ENCODE measurements around the gene TGM4. TPM values are rescaled to one million over a fixed set of nuclear protein-coding genes. Genes with fewer than 3 reads are reported as not detected.
"Not testable (repeated sequence)": the region's sequence is repeated elsewhere in the genome, so short reads cannot be mapped to it uniquely, and the experiment has no call there.

TGM4 gene
- total RNA-seq, 1 donor from 2014 or later: not detected

DNA sequence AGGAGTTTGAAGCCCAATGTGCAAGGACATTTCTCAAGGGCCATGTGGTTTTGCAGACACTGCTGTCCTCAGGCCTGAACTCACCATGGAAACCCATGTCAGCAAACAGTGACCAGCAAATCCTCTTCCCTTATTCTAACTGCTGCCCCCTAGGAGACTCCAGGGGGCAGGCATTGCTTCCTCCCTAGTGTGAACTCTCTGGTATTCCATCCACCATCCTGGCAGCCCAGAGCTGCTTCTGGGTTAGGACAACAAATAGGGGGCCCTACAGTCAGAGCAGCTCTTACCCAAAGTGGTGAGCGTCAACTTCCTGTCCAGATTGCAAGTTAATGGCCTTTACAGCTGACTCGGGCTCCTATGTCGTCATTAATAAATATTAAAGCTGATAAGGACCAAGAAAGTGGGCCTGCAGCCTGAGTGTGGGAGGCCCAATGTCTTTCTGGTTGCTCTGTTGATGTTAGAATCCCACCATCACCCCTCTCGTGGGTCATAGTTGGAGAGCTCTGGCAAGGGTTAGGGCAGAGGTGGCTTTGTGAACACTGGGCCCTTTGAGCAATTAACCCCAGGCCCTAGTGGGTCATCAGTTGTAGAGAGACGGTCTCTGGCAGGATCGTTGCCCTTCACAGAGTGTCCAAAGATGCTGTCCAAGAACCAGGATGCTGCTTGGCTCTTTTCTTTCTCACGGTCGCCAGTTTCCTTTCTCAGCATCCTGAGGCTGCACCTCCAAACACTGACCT, 41.5 kb downstream of the TGM4 start:
- DNase-seq (ENCODE audit: low spot score): no peak

DNA sequence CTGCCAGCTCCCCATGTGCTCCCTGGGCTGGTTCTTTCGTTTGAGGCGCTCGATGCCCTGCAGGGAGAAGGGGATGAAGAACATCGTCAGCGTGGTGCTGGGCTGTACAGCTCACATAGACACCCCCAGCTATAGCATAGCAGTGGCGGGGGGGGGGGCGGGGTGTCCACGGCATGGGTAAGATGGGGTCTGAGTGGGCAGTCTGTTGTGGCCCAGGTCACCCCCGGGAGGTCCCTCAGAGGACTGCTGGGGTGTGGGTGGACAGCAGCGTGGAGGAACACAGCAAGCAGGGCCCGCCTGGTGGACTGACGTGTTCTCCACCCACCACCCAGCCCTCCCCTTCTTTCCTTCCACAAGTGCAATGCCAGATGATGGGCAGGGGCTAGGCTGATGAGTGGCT, 43.7 kb downstream of the TGM4 start:
- no peak for DNase-seq (ENCODE audit: low spot score)

DNA sequence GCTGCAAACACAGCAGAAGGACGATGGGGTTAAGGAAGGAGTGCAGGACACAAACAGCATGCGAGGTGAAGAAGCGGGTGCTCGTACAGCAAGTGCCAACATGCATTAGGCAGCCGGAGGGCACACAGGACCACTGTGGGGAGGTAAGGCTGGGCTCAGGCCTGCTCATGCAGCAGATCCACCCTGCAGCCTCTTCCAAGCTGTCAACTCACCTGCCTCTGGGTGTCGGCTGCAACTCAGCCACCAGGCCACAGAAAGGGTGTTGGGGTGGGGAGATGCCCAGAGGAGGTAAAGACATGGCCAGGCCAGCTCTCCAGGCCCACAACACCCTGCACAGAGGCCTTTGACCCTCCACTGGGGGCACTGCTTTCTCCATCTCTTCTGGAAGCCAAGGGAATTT, 44.2 kb downstream of the TGM4 start:
- no peak for DNase-seq (ENCODE audit: low spot score)

DNA sequence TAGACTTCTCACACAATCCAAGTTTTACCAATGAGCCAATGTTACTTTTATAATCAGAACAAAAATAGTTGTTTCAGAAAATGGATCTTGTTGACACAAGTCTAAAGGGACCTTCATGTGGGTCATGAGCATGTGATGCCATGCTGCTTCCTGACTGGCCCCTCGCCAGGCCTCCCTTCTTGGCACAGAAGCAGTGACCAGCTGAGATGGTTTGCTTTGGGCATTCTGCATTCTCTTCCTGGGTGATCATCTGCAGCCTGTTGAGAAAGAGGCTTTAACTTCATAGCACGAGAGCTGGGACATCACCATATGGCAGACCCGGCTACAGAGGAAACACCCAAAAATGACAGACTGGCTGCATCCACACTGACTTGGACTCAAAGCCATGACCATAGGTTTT, 45.7 kb downstream of the TGM4 start:
- DNase-seq (ENCODE audit: low spot score): no peak

DNA sequence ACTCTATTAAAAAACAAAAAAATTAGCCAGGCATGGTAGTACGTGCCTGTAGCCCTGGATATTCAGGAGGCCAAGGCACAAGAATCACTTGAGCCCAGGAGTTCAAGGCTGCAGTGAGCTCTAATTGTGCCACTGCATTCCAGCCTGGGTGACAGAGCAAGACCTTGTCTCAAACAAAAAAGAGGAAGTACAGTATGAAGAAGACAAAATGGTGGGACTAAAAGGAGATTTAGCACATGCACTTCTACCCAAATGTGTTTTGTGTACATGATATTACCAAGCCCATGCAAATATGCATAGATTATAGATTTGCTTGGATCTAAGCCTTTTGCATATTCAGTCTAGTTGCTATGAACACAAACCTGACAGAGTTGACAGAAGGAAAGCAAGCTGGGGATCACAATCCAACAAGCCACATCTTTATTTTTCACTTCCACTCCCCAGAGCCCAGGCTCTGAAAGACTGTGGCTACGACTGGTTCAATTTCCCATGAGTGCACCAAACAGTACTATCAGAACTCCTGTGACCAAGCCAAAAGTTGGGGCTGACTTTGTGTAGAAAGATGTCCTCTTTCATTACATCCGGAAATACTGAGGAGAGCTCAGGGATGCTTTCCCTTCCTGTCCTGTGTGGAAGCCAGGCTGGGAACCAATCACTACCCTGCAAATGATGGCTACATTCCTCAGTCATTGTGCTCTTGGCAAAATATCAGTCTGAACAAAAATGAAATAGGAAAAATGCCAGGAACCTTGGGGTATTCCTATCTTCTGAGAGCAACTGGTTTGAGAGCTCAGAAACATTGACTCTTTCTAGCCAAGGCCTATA, 49.4 kb downstream of the TGM4 start:
- DNase-seq (ENCODE audit: low spot score): no peak

DNA sequence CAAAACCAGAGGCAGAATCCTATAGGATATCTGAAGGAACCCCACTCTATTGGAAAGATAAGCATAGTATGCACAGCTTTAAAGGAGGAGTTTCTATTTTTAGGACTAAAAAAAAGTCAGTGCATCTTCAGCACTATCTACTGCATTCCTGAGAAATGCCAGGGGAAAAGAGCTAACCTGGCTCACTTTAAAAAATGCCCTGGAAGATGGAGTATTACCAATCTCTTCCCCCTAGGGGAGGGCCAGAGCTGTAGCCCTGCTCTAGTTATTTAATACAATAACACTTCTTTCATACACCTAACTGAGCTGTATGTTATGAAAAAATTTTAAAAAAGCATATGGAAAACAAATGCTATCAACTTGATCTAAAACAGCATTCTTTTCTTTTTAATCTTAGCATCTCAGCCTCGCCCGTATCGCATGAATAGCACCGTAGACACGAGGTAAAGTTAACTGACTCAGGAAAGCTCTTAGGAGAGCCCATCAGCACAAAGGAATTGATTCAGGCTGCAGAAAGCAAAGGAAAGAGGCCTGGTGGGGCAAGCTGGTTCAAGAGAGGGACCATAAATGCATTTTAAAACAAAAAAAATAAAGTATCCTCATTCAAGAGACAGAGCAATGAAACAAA, 50.2 kb downstream of the TGM4 start:
- DNase-seq (ENCODE audit: low spot score): no peak

DNA sequence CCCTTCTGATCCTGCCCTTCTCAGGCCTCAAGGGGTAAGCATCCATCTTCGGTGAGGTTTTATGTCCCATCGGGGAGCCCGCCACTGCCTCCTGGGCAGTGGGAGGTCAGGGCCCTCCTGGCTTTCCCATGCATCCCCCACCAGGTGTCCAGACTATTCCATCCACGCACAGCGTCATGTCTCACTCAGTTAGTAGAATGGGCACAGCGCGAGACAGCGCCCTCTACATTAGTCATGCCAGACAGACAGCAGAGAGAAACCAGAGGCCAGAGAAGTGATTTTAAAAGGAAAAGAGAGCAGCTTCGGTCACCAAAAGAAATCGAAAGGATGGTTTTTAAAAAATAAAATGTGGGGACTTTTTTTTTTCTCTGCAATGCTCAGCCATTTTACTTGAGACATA, 51.8 kb downstream of the TGM4 start:
- DNase-seq (ENCODE audit: low spot score): no peak

DNA sequence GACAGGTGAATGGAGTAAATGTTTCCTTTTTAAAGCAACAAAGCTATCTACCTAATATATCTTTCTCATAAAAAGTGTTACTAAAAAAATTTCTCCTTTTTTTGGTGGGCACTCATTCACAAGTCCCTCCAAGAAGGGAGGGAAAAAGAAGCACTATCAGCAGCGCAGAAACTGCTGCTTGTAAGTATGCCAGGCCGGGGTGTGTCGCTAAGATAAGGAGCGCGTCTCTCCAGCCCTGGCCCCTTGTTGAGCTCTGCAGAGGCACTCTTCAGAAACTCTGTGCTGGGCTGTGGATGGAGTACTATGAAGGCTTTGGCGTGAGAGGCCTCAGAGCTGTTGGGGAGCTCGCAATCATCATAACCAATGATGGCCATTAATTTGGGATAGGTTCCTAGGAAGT, 52.5 kb downstream of the TGM4 start:
- DNase-seq (ENCODE audit: low spot score): no peak

DNA sequence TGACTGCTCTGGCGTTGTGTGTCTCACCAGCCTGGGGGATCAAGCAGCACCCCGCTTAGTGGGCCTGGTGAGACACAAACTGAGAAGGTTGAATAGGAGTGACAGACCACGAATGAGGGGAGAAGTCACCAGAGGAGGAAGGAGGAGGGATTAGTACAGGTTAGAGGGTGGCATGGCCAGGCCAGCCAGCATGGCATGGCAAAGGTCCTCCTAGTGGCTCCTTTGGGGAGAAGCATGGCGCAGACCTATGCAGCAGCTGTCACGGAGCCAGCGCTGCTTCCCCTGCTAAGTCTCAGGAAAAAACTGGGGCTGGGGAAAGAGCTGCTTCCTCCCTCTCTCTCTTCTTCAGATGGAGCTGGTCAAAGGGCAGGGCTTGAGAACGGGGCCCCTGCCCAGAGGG, 53.0 kb downstream of the TGM4 start:
- DNase-seq (ENCODE audit: low spot score): no peak

DNA sequence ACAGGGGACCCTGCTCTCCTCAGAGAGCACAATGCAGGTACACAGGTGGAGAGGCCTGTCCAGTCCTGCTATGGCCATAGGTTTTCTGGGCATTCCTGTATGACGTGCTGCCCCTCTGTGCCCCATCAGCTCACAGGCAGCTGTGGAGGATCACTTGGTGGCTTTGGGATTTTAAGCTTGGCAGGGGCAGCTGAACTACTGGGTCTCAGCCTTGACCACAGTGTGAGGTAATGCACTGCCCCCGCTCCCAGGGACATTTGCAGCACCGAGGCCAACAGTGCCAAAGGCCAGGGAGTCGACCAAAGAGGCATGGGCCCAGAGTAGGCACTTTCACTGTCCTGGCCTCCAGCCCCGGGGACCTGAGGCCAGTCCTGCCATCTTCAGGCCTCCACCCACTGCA, 55.4 kb downstream of the TGM4 start:
- no peak for DNase-seq (ENCODE audit: low spot score)

DNA sequence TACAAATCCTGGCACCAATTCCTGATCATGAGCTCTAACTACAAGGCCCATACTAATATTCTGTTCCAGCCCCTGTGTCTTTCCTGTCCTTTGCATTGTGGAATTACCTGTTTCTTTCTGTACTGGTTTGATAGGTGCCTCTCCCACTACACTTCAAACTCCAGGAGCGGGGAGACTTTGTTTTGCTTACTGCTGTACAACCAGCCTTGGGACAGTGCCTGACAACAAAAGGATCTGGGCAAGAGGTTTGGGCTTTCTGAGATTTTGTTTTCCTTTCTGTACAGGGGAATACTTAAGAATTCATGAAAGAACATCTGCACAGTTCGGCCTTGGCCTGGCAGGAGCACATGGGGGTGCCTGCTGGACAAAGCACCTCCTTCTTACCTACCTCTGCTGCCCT, 56.5 kb downstream of the TGM4 start:
- DNase-seq (ENCODE audit: low spot score): no peak

DNA sequence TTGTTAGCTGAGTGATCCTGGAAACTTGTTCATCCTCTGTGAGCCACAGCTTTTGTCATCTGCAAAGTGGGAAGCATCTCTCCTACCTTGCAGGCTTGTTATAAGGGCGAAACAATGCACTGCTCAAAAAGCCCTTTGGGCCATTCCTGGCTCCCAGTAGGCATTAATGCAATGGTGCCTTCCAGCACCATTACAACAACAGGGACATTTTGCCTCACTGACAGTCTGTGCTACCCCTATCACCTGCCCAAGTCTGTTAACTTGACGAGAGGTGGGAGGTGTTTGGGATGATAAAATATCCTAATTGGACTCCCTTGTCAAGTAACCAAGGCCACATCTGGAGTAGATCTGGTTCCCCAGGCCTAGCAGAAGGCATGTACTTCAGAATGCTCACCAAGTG, 57.4 kb downstream of the TGM4 start:
- DNase-seq (ENCODE audit: low spot score): no peak

DNA sequence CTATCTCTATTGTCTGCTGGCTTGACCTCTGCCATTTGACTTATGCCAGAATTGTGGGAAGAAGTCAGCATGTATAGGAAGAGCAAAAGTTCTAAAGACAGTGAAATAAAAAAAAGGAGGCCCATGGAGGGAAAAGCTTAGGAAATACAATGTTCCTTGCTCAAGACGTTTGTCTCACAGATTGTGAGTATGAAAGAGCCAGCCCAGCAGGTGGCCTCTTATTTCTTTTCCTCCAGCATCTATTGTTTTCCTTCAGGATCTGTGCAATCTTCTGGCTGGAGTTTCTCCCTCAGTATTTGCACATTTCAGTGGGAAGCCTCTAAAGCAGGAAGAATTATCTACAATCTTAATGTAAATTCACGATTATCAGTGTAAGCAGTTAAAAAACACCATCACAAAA, 57.9 kb downstream of the TGM4 start:
- DNase-seq (ENCODE audit: low spot score): no peak

DNA sequence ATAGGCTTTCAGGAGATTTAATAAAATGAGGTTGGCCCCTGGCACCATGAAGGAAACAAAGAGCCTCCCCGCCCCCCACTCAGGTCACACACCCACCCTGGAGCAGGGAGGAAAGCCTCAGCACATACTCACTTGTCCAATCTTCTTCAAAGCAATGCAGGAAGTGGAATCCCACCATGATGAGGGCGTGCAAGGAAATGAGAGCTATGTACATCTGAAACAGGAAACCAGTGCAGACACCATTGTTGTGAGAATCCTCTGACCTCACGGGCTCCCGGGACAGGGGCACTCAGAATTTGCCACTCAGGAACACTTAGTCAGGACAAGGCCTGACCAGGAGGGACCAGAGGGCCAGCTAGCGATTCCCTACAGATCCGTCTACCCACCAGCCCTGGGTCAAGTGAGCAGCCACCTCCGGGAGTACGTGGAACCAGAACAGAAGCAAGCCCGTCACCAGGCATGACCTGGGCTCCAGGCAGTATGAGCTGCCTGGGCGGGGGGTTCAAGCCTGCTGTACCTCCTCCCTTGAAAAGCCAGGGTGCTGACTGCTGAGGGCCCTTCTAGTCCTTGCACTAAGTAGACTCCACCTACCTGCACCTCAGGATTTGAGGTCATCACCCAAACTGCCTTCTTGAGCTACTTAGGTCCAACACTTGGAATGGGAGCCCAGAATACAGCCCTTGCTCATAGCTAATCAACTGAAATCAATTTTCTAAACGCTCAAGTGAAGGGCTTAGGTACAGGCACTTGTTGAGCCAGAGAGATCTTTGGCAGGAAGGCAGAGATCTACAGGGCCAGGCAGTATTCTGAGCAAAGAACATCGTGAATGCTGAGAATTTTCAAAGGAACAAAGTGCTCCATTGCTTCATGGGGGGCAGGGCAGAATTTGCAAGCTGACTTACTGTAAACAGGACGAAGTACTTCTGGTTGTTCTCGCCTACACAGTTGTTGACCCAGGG, 58.9 kb downstream of the TGM4 start:
- no peak for DNase-seq (ENCODE audit: low spot score)

DNA sequence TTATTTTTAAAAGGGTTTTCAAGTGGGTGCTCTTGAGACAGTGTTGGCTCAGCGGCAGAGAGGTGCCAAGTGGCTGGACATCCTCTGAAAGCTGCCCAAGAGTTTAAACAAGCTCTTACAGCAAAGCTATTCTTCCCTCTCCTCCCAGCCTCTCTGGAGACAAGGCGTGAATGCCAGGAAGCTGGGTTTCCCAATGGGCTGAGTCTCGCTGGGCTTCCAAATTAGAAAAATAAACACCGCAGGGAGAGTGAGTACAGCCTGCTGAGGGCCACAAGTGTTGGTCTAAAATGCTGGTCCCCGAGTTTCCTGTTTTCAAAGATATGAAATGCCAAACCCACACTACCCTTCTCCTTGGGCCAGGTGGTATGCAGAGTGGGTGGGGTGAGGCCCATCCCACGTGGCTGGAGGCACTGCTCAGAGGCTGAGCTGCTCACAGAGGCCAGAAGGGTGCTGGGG, 65.2 kb downstream of the TGM4 start:
- no peak for DNase-seq (ENCODE audit: low spot score)

DNA sequence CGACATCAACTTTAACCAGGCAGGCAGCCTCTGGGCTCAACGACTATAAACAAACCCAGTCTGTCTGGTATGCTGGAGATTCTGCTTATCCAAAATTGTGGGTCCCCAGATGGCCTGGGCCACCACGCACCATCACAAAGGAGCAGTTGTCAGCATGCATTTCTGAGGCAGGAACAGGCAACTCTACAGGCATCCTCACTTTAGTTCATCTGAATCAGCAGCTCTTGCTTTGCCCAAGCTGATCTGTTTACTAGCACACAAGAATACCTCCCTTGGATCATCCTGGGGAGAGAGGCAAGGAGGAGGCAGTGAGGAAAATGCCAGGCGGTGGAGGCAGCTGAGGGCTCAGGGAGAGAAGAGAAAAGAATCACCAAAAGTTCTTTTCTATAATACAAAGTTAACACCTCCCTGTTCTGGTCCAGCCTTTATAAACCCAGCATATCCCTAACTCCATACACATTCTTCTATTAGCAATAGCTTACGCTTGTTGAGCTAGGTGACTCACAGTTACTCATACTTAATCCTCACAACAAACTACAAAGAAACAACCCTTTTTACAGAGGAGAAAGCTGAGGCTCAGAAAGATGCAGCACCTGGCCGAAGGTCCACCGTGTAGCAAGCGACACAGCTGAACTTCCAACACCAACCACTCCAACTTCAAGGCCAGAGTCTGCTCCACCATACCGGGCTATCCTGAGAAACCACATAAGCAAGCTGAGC, 68.0 kb downstream of the TGM4 start:
- DNase-seq (ENCODE audit: low spot score): no peak

DNA sequence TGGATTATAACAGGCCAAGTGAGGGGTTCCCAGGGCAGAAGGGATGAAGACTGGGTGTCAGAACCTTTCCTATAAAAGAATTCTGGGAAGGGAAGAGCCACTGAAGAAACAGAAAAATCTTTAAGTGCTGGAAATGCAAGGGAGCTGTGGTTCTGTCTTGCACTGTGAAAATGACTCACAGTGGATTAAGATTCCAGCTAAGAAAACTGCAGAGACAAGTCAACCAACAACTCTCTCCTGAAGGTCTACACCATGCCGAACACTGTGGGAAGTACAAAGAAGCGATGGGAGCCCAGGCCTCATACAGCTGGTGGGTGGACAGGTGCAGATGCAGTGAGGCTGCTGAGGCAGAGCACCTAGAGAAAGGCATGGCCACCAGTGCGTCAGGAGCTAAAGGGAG, 73.8 kb downstream of the TGM4 start:
- DNase-seq (ENCODE audit: low spot score): no peak

DNA sequence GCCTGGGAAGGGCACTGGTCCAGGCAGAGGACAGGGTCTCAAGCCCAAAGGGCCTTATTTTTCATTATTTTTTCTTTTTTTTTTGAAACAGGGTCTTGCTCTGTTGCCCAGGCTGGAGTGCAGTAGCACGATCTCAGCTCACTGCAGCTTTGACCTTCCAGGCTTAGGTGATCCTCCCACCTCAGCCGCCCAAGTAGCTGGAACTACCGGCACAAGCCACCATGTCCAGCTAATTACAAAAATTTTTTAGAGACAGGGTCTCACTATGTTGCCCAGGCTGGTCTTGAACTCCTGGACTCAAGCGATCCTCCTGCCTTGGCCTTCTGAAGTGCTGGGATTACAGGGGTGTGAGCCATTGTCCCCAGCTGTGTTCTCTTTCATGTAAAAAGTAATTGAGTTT, 75.4 kb downstream of the TGM4 start:
- DNase-seq (ENCODE audit: low spot score): not testable (repeated sequence)

DNA sequence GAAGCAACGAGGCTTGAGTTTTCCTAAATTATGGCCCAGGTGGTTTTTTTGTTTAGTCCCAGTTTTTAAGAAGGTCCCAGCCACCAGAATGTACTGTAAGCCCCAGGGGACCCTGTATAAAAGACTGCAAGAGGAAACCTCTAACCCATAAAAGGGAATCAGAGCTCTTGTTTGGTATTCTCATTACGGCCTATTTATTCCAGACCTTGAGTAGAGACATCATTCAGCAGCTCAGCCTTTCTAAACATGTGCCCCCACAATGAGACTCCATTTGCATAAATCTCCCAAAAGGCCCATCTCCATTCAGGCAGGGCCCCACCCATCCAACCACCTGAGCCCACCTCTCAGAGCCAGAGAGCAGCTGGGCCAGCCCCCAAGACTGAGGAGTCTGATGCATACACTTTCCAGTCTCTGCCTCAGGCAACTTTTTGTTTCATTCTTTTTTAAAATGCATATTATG, 75.9 kb downstream of the TGM4 start:
- no peak for DNase-seq (ENCODE audit: low spot score)

DNA sequence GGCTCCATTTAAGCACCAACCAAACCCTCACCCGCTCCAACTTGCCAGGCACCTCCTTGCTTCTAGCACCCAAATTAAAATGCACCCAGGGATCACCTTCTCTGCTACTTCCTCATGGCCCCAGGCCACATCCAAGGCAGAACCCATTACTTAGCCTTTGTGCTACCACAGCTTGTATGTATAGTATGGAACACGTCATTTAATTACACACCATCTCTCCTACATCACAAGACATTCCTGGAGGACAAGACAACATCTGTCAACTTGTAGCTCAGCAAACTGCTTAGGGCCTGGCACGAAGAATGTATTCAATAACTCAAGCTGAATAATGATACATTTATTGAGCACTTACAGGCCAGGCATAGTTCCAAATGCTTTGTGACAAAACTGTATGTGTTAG, 78.3 kb downstream of the TGM4 start:
- no peak for DNase-seq (ENCODE audit: low spot score)

DNA sequence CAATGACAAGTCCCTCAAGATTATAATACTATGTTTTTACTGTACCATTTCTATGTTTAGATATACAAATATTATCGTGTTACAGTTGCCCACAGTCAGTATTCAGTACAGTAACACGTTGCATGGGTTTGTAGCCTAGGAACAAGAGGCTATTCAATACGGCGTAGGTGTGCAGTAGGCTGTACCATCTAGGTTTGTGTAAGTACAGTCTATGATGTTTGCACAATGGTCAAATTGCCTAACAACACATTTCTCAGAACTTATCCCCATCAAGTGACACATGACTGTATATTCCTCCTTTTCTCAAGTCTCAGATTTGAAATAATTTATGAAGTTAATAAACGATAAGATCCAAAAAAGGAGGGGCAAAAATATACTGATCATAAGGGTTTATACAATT, 79.9 kb downstream of the TGM4 start:
- no peak for DNase-seq (ENCODE audit: low spot score)

Measured in ureter (tissue), 1 donor.